NCI-H510A treated with DMSO at 0.1 percent for 48 hours (cell line): ENCODE data around the gene PPP1CB.
"Not testable (repeated sequence)": the region's sequence is repeated elsewhere in the genome, so short reads cannot be mapped to it uniquely, and the experiment has no call there.

ENCODE experiments used
- DNase-seq: peaks from one replicate; lab custom pipeline; 2025; lab: John Stamatoyannopoulos, UW

PPP1CB gene

DNA sequence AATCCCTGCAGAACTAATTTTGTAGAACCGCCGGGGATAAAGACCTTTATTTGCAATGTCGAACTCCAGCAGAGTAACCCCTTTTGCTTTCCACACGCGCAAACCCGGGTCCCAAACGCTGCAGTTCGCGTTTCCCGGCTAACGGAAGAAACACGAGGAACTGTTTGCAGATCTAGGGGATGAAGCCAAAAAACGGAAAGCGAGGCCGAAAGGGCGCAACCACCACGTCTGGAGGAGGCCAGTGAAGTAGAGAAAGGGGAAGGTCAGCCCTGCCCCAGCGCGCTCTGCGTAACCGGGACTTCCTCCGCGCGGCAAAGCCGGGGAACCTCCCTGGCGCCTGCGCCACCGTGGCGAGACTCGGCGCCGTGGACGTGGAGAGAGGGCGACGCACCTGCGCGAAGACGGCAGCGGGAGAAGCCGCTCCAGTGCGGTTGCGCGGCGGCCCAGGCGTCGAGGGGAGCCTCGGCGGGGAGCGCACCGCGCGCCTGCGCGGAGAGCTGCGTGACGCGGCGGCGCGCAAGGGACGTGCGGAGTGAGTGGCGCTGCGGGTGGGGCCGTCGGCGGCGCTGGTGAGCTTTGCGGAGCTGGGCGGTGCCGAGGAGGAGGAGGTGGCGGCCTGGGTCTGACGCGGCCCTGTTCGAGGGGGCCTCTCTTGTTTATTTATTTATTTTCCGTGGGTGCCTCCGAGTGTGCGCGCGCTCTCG is at the start of gene PPP1CB:
PPP1CB (plus strand) TSS at position 579 of the 704 bp plus-strand sequence. CDS start 295 bp downstream, outside the sequence.
- DNase-seq, result peak; percentile 89

DNA sequence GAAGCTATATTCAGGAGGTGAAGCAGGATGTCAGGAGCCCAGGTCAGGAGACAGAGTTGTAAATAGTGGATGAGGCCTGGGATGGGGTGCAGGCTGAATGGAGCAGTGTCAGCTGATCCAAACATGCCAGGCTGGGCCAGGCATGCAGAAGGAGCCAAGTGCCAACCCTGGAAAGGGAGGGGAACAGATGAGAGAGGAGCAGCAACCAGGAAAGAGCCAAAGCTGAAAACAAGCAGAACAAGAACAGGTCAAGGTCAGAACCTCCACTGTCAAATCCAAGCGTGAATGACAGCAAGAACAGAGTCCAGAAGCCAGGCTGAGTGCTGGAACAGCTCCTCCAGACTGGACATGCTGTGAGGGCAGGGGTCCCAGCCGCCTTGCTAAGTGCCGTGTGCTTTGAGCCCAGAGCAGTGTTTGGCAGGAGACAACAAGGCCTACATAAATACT is 49.2 kb upstream of the PPP1CB start:
- DNase-seq, result no peak

DNA sequence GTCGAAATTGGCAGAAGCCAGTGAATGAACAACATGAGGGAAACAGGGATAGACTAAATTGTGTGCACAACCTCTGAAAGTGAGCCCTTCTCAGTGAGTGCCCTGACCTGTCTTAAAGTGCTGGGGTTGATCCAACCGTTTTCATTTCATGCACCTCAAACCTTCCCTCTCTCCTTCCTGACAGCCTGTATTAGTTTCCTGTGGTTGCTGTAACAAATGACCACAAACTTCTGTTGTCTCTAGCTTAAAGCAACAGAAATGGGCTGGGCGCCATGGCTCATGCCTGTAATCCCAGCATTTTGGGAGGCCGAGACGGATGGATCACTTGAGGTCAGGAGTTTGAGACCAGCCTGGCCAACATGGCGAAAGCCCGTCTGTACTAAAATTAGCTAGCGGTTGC is 48.8 kb upstream of the PPP1CB start:
- no peak for DNase-seq

DNA sequence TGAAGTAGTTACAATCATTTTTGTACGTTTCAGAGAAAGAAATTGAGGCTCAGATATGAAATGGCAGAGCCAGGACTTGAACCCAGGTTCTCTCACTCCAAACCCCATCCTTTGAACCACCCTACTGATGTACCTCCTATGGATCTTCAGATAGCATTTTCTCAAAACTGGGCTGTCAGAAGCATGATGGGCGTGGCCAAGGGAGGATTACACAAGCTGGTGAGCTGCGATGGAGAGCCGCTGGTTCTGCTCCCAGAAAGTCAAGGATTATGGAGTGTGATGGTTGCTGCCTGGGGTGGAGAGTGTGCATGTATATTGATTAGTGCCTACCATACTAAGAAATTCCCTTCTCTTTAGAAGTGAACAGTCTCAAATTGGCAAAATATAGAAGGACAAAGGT is 47.0 kb upstream of the PPP1CB start:
- no peak for DNase-seq

DNA sequence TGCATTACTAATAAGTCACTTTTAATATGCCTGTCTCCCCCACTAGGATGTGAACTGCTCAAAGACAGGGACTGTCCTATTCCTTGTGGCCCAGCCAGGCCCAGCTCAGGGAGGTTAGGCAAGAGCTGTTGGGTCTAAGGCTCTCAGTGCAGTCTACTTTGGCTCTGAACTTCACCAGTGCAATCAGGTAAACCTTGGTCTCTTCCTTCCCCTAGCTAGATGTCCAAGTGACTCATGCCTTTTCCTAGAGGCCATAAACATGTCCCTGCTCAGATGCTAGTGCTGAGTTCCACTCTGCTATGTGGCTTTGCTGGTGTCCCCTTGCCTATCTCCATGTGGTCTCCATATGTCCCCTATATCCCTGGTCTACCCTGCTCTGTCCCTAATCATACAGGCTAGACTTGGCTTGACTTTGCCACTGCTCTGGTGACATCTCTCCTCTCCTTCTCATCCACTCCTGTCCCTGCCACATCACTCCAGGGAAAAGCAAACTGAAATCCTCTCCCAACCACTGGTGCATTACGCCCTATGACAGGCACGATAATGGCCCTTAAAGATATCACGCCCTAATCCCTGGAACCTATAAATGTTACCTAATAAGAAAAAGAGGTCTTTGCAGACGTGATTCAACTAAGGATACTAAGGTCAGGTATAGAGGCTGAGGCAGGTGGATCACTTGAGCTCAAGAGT is 45.7 kb upstream of the PPP1CB start:
- no peak for DNase-seq

DNA sequence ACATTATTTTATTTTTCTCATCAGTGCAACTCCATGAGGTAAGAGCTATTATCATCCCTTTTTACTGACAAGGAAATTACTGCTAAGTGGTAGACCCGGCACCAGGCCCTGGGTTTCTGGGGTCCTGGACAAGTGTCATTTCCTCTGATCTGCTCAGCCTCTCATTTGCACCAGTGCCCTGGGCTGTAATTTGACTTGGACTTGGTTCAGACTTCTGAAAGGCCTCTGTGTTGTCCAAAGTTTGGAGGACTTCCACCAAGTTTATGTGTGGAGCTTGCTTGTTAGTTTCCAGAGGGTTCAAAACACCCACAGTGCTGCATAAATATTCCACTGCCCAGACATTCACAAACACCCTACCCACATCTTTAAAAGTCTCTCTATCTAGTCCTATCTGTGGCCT is 44.0 kb upstream of the PPP1CB start:
- no peak for DNase-seq

DNA sequence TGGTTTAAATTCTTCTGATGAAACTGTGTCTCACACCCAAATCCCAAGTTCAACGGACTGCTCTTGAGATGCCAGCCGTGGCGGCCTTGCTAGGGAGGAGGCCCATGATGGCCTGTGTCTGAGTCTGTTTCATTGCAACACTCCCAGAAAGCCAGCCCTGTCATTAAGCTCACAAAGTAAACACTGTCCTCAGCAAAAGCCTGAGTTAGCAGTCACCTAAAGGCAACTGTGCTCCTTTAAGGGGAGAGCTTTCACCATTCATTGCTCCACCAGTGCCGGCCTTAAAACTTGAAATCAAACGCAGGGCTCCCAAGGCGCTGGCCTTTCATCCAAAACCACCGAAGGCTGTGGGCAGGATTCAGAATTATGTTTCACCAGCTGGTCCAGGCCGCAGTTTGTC is 42.5 kb upstream of the PPP1CB start:
- DNase-seq, result peak; percentile 55

DNA sequence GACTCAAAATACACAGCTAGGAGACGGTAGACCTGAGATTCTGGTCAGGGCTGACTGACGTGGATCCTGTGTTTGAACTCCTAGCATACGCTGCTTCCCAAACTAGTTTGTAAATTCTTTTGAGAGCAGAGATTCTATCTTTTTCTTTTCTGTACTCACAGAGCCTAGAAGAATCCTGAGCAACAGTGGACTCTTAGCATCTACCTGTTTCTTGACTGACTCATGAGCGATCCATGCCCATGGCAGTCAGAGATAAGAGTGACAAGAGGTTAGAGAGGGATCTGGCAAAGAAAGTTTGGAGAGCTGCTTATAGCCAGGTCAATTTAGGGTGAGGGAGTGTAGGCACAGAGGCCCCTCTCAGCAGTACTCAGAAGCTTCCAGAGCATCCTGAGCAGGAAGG is 41.1 kb upstream of the PPP1CB start:
- no peak for DNase-seq

DNA sequence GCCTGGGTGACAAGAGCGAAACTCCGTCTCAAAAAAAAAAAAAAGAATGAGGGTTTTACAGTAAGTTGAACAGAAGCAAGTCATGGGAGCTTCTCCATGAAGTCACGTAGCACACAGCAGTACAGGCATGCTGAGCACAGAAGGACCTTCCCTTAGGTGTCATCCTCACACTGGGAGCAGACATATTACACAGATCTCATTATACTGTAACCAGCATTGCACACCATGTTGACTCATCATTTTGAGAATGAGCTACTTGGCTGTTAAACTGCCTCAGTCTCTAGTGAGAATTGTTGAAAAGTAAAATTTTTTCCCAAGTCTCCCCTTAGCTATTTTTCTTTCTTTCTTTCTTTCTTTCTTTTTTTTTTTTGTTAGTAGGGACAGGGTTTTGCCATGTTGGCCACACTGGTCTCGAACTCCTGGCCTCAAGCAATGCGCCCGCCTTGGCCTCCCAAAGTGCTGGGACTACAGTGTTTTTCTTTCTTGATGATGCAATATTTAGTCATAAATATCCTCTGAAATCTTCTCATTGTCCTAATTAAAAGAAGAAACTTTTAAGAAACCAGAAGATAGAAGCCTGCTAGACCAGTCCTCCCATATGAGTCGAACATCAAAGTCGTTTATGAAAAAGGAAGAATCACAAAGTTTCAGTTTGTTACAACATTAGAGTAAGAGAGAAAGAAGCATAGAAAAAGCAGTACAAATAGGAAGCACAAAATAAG is 37.9 kb upstream of the PPP1CB start:
- no peak for DNase-seq

DNA sequence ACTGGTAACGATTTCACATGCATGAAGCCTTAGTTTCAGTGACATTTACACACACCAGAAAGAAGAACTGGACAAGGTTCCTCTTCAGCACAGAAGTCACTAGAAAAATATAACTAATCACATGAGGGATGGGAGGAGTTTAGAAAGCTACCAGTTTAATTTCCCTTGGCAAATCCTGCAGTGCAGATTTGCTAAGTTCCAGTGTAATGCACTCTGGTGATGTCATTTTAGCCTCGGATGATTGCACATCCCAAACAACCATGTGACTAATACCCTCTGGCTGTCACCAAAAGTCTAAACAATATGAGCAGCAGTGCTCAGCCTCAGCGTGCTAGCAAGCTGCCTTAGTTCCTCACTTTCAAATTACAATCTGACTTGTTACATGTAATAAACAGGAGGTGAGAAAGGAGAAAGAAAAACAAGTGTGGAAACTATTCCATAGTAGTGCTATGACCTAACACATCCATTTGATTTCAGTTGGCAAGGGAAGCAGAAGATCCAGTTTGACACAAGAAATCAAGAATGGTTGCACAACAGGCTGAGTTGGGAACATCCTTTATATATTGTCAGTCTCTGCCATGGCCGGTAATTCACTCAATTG is 35.3 kb upstream of the PPP1CB start:
- DNase-seq, result peak; percentile 91

DNA sequence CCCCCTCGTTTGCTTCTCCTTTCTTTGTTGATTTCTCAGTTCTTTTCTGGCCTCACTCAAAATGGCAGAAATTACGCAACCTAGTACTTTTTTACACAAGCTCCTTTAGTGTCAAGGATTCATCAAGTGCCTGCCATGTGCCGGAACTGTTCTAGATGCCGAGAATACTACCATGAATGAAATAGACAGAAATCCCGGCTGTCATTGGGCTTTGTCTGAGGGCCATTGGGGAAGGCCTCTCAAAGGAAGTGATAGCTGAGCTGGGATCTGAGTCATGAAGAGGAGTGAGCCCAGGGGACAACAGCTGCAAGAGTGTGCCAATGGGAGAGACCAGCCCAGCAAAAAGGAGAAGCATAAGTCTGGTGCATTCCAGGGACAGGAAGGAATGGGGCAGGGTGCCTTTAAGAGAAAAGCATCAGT is 34.3 kb upstream of the PPP1CB start:
- DNase-seq, result peak; percentile 79

DNA sequence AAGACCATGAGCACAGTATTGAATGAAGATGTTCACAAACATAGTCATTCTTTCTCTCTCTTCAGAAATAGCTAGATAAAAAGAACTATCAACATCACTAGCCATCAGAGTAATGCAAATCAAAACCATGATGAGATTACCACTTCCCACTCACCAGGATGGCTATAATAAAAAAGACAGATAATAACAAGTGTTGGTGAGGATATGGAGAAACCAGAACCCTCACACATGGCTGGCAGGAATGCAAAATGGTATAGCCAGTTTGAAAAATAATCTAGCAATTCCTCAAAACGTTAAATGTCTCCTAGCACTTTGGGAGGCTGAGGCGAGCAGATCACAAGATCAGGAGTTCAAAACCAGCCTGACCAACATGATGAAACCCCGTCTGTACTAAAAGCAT is 31.3 kb upstream of the PPP1CB start:
- no peak for DNase-seq

DNA sequence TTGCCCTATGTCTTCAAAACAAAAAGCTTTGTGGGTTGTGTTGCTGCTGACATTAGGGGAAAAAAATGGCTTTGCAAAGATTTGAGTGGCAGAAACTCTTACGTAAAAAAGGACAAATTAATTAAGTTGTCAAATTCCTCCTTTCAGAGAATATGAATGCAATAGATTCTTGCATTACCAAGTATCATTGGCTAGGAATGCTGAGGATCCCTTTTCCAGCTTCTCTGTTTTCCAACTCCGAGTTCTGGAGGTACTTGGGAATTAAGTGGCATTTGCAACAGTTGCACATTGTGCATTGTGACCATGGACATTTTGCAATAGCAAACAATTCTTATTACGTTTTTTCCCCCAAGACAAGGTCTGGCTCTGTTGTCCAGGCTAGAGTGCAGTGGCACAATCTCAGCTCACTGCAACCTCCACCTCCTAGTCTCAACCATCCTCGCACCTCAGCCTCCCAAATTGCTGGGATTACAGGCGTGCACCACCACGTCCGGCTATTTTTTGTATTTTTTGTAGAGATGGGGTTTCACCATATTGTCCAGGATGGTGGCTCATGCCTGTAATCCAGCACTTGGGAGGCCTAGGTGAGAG is 29.9 kb upstream of the PPP1CB start:
- no peak for DNase-seq

DNA sequence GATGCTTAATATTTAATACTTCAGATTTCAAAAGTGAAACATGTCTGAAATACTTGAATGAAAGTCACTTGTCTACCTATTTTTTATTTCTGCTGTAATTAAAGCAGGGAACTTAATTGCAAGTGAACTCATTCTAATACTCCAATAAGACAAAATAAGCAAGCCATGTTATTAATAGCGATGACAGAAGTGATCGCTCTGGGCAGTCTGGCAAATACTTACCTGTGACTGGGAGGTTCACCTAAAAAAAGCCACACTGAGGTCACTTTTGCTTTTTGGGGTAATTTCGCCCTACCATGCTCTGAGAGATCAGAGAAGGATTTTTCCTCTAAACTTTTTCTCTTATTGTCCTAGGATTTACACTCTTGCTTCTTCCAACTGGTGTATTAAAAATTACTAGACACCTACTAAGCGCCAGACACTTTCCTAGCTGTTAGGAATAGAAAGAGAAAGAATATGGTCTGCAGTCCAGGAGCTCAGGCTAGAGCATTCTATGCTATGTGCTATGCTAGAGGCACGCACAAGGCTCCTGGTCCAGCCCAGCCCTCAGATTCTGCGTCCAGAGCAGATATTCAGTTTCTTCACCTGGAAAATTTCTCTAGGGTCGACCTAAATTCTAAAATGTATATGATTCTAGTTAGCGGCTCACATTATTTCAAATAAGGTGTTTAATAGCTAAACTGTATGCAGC is 26.5 kb upstream of the PPP1CB start:
- DNase-seq, result no peak

DNA sequence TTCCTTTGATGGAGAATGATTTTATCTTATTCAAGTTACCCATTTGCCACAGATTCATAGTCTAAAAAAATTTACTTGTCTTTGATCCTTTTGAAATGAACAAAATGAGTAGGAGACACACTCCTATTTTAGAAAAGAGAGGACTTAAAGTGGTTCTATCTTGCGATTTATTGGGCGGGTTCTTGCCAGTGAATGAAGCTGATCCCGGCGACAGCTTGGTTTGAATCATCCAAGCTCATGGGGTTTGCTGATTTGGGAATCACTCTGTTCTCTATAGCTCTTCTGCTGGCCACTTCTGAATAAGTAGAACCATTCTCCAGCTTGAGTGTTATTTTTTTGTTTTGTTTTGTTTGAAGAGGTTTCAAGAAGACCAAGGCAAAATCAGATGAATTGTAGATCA is 25.5 kb upstream of the PPP1CB start:
- DNase-seq, result no peak

DNA sequence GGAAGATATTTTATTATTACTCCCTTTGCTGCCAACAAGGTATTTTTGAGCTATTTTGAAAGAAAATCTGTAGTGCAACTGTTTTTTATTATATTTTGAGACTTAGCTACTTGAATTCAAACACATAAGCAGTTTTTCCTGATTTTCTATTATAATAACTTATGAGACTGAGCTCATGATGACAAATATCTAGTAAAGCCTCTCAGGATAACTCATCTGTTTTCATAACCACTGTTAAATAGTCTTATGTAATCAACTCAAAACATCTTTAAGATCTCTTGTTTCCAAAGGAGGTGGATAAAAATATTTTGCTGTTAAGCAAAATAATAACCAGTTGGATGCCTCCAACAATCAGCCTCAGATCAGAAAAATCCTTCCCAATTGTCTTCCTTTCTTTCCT is 21.9 kb upstream of the PPP1CB start:
- no peak for DNase-seq

DNA sequence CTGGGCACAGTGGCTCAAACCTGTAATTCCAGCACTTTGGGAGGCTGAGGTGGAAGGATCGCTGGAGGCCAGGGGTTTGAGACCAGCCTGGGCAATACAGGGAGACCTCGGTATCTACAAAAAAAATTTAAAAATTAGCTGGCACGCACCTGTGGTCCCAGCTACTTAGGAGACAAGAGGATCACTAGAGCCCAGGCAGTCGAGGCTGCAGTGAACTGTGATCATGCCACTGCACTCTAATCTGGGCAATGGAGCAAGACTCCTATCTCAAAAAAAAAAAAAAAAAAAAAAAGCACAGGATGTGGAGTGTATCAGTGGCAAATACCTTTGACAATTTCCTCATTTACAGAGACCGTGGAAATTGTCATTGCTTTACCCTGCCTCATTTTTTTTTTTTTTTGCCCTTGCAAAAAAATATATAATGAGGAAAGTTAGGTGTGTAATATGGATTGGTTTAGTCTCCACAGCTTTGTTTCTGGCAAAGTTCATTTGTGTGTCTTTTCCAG is 20.9 kb upstream of the PPP1CB start:
- no peak for DNase-seq

DNA sequence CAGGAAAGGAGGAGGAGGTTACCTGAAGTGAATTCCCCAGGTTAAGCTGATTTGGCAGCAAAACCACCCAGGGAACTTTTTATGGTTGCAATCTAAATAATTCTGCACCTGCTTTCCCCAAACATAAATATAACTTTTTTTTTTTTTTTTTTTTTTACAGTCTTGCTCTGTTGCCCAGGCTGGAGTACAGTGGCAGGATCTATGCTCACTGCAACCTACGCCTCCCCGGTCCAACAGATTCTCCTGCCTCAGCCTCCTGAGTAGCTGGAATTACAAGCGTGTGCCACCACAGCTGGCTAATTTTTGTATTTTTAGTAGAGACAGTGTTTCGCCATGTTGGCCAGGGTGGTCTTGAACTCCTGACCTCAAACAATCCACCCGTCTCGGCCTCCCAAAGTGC is 16.1 kb upstream of the PPP1CB start:
- DNase-seq, result no peak

DNA sequence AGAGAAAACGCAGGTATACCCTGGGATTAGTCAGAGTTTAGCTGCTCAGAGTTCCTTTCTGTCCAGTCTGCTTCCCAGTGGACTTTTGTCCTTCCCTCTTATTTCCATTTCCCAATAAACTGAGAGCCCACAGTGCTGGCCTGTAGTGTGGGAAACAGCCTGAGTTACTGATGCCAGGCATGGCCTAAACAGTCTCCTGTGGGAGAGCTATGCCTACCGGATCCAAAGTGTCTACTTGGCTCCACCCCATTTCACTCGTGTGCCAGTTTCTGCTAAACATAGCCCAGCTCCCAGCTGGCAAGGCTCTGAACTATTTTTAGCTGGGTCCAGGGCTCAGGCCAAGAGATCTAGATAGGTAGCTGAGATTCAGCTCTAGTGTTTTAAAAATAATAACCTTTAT is 15.6 kb upstream of the PPP1CB start:
- DNase-seq, result no peak

DNA sequence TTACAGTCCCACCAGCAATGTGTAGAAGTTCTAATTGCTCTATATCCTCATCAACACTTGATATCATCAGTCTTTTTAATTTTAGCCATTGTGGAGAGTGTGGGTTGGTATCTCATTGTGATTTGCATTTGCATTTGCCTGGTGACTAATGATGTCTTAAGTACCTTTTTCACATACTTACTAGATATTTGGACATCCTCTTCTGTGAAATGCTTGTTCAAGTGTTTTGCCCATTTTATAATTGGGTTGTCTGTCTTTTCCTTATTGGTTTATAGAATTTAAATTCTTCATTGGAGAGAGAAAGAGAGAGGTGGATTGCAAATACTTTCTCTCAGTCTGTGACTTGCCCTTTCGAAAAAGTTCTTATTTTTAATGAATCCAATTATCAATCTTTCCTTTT is 14.0 kb upstream of the PPP1CB start:
- no peak for DNase-seq

DNA sequence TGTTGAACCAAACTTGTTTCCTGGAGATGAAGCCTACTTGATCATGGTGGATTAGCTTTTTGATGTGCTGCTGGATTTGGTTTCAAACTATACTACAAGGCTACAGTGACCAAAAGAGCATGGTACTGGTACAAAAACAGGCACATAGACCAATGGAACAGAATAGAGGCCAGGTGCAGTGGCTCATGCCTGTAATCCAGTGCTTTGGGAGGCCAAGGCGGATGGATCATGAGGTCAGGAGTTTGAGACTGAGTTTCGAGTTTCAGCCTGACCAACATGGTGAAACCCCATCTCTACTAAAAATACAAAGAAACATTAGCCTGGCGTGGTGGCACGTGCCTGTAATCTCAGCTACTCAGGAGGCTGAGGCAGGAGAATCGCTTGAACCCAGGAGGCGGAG is 9.0 kb upstream of the PPP1CB start:
- not testable (repeated sequence) for DNase-seq
